H9 (cell line): Measurements from ENCODE around the gene KANK2. TPM values are rescaled to one million over a fixed set of nuclear protein-coding genes. Genes with fewer than 3 reads are reported as not detected.

Experiments used
- DNase-seq: peaks from one replicate; pipeline ENCODE4 v3.0.0-alpha.2; 2017
- H2AFZ ChIP-seq: one replicate; pipeline ENCODE4 v1.6.1; 2013; ENCODE audit warnings: mild to moderate bottlenecking, low read length, control low read depth, moderate library complexity
- H2AK5ac ChIP-seq: 2 replicates; pipeline ENCODE4 v1.6.1; 2013; ENCODE audit warnings: low read length, control low read depth, mixed read lengths; ENCODE audit not compliant: insufficient read length
- H2BK120ac ChIP-seq: one replicate; pipeline ENCODE4 v1.6.1; 2013; ENCODE audit warnings: low read depth, mild to moderate bottlenecking, low read length, control low read depth, inconsistent platforms; ENCODE audit not compliant: poor library complexity, severe bottlenecking
- H2BK12ac ChIP-seq: 2 replicates; pipeline ENCODE4 v1.6.1; 2013; ENCODE audit warnings: low read length, control low read depth, mixed read lengths, low read depth; ENCODE audit not compliant: insufficient read length
- H2BK15ac ChIP-seq: 2 replicates; pipeline ENCODE4 v1.6.1; 2013; ENCODE audit warnings: low read depth, low read length, control low read depth
- H2BK20ac ChIP-seq: one replicate; pipeline ENCODE4 v1.6.1; 2013; ENCODE audit warnings: low read depth, mild to moderate bottlenecking, low read length, control low read depth, inconsistent platforms; ENCODE audit not compliant: poor library complexity, severe bottlenecking
- H2BK5ac ChIP-seq: 2 replicates; pipeline ENCODE4 v1.6.1; 2013; ENCODE audit warnings: low read length, control low read depth, mixed read lengths; ENCODE audit not compliant: insufficient read length
- H3K14ac ChIP-seq: 2 replicates; pipeline ENCODE4 v1.6.1; 2013; ENCODE audit warnings: low read length, control low read depth; ENCODE audit not compliant: insufficient read depth
- H3K18ac ChIP-seq: 2 replicates; pipeline ENCODE4 v1.6.1; 2013; ENCODE audit warnings: low read depth, mild to moderate bottlenecking, mixed read lengths, low read length, control low read depth; ENCODE audit not compliant: insufficient read length
- H3K23ac ChIP-seq: 2 replicates; pipeline ENCODE4 v1.6.1; 2013; ENCODE audit warnings: low read length, control low read depth, mixed read lengths, low read depth; ENCODE audit not compliant: insufficient read length
- H3K23me2 ChIP-seq: 2 replicates; pipeline ENCODE4 v1.6.1; 2013; ENCODE audit warnings: low read depth, mild to moderate bottlenecking, mixed read lengths, low read length, control low read depth; ENCODE audit not compliant: insufficient read length, poor library complexity, severe bottlenecking
- H3K27ac ChIP-seq: 2 replicates; pipeline ENCODE4 v1.5.1; 2013; ENCODE audit warnings: low read length, control low read depth, mixed read lengths, low read depth; ENCODE audit not compliant: insufficient read length
- H3K27me3 ChIP-seq: 2 replicates; pipeline ENCODE4 v1.6.1; 2013; ENCODE audit warnings: low read length, control low read depth, inconsistent platforms; ENCODE audit not compliant: insufficient read depth
- H3K4ac ChIP-seq: 2 replicates; pipeline ENCODE4 v1.6.1; 2013; ENCODE audit warnings: low read depth, mild to moderate bottlenecking, control low read depth, inconsistent platforms, low read length, moderate library complexity
- H3K4me1 ChIP-seq: 2 replicates; pipeline ENCODE4 v1.6.1; 2013; ENCODE audit warnings: low read length, control low read depth, inconsistent platforms; ENCODE audit not compliant: insufficient read depth
- H3K4me2 ChIP-seq: 2 replicates; pipeline ENCODE4 v1.6.1; 2013; ENCODE audit warnings: low read length, control low read depth, mixed read lengths; ENCODE audit not compliant: insufficient read length, insufficient read depth
- H3K56ac ChIP-seq: 2 replicates; pipeline ENCODE4 v1.6.1; 2013; ENCODE audit warnings: low read depth, mild to moderate bottlenecking, mixed read lengths, low read length, control low read depth; ENCODE audit not compliant: insufficient read length
- H3K79me1 ChIP-seq: 2 replicates; pipeline ENCODE4 v1.6.1; 2013; ENCODE audit warnings: low read depth, mild to moderate bottlenecking, moderate library complexity, low read length, control low read depth, inconsistent platforms; ENCODE audit not compliant: insufficient read depth, poor library complexity, severe bottlenecking
- H3K79me2 ChIP-seq: 2 replicates; pipeline ENCODE4 v1.6.1; 2013; ENCODE audit warnings: low read length, control low read depth, inconsistent platforms; ENCODE audit not compliant: insufficient read depth
- H3K9ac ChIP-seq: 2 replicates; pipeline ENCODE4 v1.6.1; 2013; ENCODE audit warnings: low read length, control low read depth, mixed read lengths; ENCODE audit not compliant: insufficient read length; ENCODE audit errors: extremely low read depth
- H3K9me3 ChIP-seq: one replicate; pipeline ENCODE4 v1.6.1; 2013; ENCODE audit warnings: low read depth, low read length, inconsistent platforms; ENCODE audit not compliant: control insufficient read depth
- H3T11ph ChIP-seq: one replicate; pipeline ENCODE4 v1.6.1; 2013; ENCODE audit warnings: mild to moderate bottlenecking, low read length, control low read depth, inconsistent platforms
- H4K20me1 ChIP-seq: one replicate; pipeline ENCODE4 v1.6.1; 2013; ENCODE audit not compliant: control insufficient read depth, insufficient read length, insufficient read depth
- H4K5ac ChIP-seq: 2 replicates; pipeline ENCODE4 v1.6.1; 2013; ENCODE audit warnings: low read depth, mild to moderate bottlenecking, mixed read lengths, low read length, control low read depth; ENCODE audit not compliant: insufficient read length
- H4K8ac ChIP-seq: replicated peaks from 2 replicates; pipeline ENCODE4 v1.6.1; 2013; ENCODE audit warnings: low read length, control low read depth, mixed read lengths, low read depth; ENCODE audit not compliant: insufficient read length
- H4K91ac ChIP-seq: 2 replicates; pipeline ENCODE4 v1.6.1; 2013; ENCODE audit warnings: low read depth, mild to moderate bottlenecking, moderate library complexity, mixed read lengths, low read length, control low read depth; ENCODE audit not compliant: insufficient read length
- H3K27ac Mint-ChIP-seq, 3 experiments: 2 replicates in 2 of 3; 3 replicates in 1 of 3; pipeline ENCODE4 v1.8.0; 2020 to 2021; ENCODE audit warnings: mixed read lengths in 3 of 3, mild to moderate bottlenecking in 1 of 3, moderate library complexity in 1 of 3
- H3K27me3 Mint-ChIP-seq: 2 replicates; pipeline ENCODE4 v1.8.0; 2021; ENCODE audit warnings: low read depth, mild to moderate bottlenecking, moderate library complexity, mixed read lengths
- H3K36me3 Mint-ChIP-seq, 3 experiments: 2 replicates in 2 of 3; 3 replicates in 1 of 3; pipeline ENCODE4 v1.8.0; 2020 to 2021; ENCODE audit warnings: low read depth in 3 of 3, mixed read lengths in 3 of 3; ENCODE audit not compliant: insufficient read depth in 1 of 3
- H3K4me1 Mint-ChIP-seq, 2 experiments: 2 replicates each; pipeline ENCODE4 v1.8.0; 2020; ENCODE audit warnings: mixed read lengths in 2 of 2
- H3K4me3 Mint-ChIP-seq, 2 experiments: 2 replicates in 1 of 2; 3 replicates in 1 of 2; pipeline ENCODE4 v1.8.0; 2020 to 2021; ENCODE audit warnings: mild to moderate bottlenecking in 2 of 2, mixed read lengths in 2 of 2, moderate library complexity in 1 of 2
- H3K9me3 Mint-ChIP-seq, 2 experiments: 2 replicates in 1 of 2; 3 replicates in 1 of 2; pipeline ENCODE4 v1.8.0; 2020; ENCODE audit warnings: mild to moderate bottlenecking in 2 of 2, mixed read lengths in 2 of 2, moderate library complexity in 1 of 2
- WGBS: extraction: QIAGEN DNeasy Blood & Tissue Kit; methylation state at CpG from one replicate; pipeline ENCODE4 v1.1.7; 2013; ENCODE audit warnings: missing lambda C conversion rate, low lambda C conversion rate, mixed read lengths; ENCODE audit not compliant: insufficient read length; ENCODE audit errors: extremely low coverage; 5-methylcytosine and 5-hydroxymethylcytosine counted together
- total RNA-seq: library from RNA; stranded (reverse); gene quantifications from 2 replicates; pipeline ENCODE4 v1.2.1, GENCODE V29; 2021
- TF ChIP-seq, protein P1 (sequence below): fragments of 200-600 bp; sonication (generic); conservative IDR thresholded peaks from 3 replicates; pipeline ENCODE4 v1.8.0; 2021; ENCODE audit warnings: antibody characterized with exemption, mild to moderate bottlenecking

Gene KANK2
- total RNA-seq, 1 experiment from 2014 or later = 42.0 TPM

DNA sequence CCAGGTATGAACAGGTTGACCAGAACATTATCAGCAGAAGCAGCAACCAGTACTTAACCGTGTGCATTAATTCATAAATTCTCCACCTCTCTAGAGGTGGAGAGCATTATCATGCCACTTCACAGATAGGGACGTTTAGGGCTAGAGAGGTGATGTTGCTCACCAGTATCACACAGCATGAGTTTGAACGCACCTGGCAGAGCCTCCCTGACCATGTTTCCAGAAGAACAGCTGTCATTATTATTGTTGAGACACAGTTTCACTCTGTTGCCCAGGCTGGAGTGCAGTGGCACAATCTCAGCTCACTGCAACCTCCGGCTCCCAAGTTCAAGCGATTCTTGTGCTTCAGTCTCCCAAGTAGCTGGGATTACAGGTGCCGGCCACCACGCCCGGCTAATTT, 6.8 kb downstream of the KANK2 start:
- Histone ChIP-seq H4K91ac (no peak overlapping the region), H2AFZ (no peak overlapping the region), H3K27ac (no peak overlapping the region), H3K79me2 (no peaks in the 10 kb centered on the region), H3K79me1 (no peaks in the 10 kb centered on the region), H3K23ac (no peak overlapping the region), H2BK12ac (no peak overlapping the region), H3K27me3 (no peaks in the 10 kb centered on the region), H3K14ac (no peak overlapping the region), H4K5ac (no peak overlapping the region), H4K8ac (no peak overlapping the region), H3K9me3 (no peaks in the 10 kb centered on the region), H2AK5ac (no peak overlapping the region), H4K20me1 (no peaks in the 10 kb centered on the region), H3T11ph (no peak overlapping the region), H3K9ac (no peak overlapping the region), H2BK5ac (no peak overlapping the region), H3K23me2 (no peaks in the 10 kb centered on the region), H3K4me2 (no peak overlapping the region), H2BK15ac (no peak overlapping the region), H3K4ac (no peak overlapping the region), H3K56ac (no peak overlapping the region), H2BK120ac (no peak overlapping the region), H3K4me1 (no peaks in the 10 kb centered on the region; the same call in 1 of the 2 replicates), H3K18ac (no peak overlapping the region), H2BK20ac (no peak overlapping the region)
- no peak for DNase-seq
- WGBS = no CpG with 5 or more reads among the region's 8 CpGs
- 0 out of 7 replicates have a peak overlapping the region, but pooled peaks of 1 of the 3 experiments have one; percentile 45 for H3K27ac Mint-ChIP-seq
- H3K36me3 Mint-ChIP-seq = peaks cover 13 to 47% (median 47%) of the 10 kb centered on the region in 3 experiments
- no peaks in the 10 kb centered on the region for H3K27me3 Mint-ChIP-seq
- peaks cover under 1 to 2% of the 10 kb centered on the region in 2 experiments for H3K4me1 Mint-ChIP-seq
- no peaks in the 10 kb centered on the region for H3K9me3 Mint-ChIP-seq
- TF ChIP-seq, protein P1, sequence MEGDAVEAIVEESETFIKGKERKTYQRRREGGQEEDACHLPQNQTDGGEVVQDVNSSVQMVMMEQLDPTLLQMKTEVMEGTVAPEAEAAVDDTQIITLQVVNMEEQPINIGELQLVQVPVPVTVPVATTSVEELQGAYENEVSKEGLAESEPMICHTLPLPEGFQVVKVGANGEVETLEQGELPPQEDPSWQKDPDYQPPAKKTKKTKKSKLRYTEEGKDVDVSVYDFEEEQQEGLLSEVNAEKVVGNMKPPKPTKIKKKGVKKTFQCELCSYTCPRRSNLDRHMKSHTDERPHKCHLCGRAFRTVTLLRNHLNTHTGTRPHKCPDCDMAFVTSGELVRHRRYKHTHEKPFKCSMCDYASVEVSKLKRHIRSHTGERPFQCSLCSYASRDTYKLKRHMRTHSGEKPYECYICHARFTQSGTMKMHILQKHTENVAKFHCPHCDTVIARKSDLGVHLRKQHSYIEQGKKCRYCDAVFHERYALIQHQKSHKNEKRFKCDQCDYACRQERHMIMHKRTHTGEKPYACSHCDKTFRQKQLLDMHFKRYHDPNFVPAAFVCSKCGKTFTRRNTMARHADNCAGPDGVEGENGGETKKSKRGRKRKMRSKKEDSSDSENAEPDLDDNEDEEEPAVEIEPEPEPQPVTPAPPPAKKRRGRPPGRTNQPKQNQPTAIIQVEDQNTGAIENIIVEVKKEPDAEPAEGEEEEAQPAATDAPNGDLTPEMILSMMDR = no peak
- H3K4me3 Mint-ChIP-seq = no peak overlapping the region
